HG02884 (cell line): Measurements from ENCODE around the gene WWC2.

Experiments
- ATAC-seq: cut with Tn5 transposase; IDR thresholded peaks from one replicate; pipeline ENCODE4 v1.9.1; 2021; ENCODE audit warnings: mild to moderate bottlenecking, moderate library complexity; ENCODE audit not compliant: unreplicated experiment

The WWC2 gene

DNA sequence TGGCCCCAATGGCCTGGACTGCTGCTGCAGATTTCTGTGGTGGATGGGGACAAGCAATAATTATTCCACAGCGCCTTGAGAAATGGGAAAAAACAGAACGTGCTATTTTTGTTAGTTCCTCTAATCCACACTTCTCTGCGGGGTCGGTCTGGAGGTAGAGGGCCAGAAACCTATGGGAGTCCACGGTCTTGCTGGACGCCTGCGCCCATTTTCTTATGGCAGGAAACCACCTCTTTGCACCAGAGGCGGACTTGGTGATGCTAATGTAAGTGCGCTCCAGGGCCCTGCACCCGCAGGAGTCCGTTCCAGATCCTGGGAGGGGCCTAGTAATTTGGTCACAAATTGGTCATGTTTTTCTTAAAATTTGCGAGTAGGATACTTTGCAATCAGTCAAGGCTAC lies 249.1 kb downstream of the WWC2 start:
- ATAC-seq: no peak

DNA sequence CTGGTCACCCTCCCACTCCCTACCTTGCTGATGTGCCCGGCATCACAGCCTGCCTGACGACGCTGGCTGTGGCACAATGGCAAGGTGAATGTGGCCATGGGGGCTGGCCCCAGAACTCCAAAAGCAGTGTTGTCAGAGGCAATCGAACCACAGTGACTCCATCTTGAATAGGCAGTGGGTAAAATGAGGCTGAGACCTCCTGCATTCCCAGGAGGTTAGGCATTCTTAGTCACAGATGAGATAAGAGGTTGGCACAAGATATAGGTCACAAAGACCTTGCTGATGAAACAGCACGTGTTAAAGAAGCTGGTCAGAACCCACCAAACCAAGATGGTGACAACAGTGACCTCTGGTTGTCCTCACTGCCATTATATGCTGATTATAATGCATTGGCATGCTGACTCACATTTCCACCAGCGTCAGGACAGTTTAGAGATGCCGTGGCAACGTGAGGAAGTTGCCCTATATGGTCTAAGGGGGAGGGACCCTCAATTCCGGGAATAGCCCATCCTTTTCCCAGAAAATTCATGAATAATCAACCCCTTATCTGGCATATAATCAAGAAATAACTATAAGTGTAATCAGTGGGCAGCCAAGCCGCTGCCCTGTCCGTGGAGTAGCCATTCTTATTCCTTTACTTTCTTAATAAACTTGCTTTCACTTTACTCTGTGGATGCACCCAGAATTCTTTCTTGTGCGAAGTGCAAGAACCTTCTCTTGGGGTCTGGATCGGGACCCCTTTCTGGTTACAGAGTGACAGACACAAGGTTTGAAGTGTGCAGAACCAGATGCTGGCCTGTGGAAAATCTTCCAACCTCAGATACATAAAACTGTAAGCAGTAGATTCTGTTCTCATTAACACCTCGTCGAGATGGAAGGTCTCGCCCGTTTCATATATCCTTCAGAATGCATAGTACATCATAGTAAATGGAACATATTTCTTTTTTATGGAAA lies 249.9 kb downstream of the WWC2 start:
- ATAC-seq: no peak

- no peak for ATAC-seq
These were observed 250.6 kb downstream of the WWC2 start for GRCh38 chr4:183349673-183350072.

DNA sequence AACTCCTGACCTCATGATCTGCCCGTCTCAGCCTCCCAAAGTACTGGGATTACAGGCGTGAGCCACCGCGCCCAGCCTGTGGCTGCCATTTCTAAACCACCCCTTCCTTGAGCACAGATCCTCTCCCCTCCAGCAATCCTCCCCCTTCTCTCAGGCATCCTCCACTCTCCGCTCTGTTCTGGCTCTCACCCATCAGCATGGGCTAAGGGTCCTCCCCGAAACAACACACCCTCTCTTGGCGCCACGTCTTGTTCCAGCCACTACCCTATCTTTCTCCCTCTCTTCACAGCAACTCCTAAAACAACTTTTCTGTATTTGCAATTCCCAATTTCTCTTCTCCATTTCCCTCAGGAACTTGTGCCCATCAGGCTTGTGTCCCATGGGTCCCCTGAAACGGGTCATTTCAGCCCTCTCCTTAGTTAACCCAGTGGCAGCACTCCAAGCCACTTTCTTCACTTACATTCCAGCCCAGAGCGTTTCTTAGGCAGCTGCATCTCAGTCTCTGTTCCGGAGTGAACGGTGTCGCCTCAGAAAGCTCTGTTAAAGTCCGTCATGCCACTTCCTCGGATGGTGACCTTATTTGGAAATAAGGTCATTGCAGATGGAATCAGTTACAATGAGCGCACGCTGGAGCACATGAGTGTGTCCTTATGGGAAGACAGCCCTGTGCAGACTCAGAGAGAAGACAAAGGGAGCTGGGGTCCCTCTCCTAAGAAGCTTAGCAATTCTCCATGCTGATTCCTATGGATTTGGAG lies 251.4 kb downstream of the WWC2 start:
- ATAC-seq: no peak

DNA sequence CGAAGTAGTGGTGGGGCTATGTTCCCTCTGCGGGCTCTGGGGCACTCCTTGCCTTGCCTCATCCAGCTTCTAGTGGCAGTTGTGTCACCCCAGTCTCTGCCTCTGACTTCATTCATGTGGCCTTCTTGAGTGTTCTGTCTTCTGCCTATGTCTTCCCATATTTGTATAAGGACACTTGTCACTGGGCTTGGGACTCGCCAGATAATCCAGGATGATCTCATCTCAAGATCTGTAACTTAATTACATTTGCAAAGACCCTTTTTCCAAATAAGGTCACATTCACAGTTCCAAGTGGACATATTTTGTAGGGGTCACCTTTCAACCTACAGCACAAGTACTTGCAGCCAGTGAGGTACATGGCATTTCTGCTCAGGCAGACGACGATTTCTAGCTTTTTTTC lies 253.5 kb downstream of the WWC2 start:
- ATAC-seq: no peak

- no peak for ATAC-seq
These were observed 254.5 kb downstream of the WWC2 start for GRCh38 chr4:183353557-183353956.

GRCh38 chr4:183354219-183354618 lies 255.2 kb downstream of the WWC2 start:
- ATAC-seq: no peak

DNA sequence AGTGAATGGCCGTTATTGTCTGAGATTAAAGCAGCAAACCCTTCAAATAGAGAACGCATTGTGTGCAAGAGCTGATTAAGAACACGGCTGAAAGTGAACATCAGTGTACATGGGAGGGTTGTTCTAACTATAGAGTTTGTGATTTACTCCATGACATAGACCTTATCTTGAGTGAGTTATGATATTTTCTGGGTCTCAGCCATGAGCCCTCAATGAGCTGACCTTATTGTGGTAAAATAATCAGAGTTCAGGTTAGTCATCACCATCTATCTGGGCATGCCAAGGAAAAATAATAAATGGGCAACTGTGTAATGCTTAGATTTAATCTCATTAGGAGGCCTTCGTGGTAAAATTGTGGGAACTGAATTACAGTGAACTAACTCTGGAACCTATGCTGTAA lies 256.3 kb downstream of the WWC2 start:
- no peak for ATAC-seq

DNA sequence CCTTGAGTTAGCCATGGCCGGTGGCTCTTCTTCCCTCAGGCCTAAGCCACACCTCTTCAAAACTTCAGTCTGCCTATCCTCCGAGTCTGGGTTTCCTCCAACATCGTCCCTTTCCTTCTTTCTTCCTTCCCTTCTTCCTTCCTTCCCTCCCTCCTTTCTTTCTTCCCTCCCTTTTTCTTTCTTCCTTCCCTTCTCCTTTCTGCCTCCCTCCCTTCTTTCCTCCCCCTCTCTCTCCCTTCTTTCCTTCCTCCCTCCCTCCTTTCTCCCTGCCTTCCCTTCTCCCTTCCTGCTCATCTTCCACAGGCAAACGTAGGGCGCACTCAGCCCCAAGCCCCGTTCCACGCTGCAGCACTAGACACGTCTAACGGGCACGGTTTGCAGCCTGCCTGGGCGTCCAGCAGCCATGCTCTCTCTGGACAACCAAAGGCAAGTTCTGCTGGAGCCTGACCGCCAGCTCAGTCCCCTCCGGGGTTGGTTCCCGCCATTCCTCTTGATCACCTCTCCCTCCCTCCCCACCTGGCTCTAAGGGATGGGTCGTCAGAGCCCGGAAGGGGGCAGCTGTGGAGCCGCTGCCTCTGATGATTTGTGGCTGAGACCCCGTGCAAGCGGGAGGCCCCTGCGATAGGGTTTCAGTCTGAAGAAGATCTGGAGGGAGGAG lies 257.2 kb downstream of the WWC2 start:
- no peak for ATAC-seq

- no peak for ATAC-seq
These were observed 258.0 kb downstream of the WWC2 start for GRCh38 chr4:183356931-183357675.

- ATAC-seq: no peak
These were observed 259.2 kb downstream of the WWC2 start for GRCh38 chr4:183358215-183358755.

DNA sequence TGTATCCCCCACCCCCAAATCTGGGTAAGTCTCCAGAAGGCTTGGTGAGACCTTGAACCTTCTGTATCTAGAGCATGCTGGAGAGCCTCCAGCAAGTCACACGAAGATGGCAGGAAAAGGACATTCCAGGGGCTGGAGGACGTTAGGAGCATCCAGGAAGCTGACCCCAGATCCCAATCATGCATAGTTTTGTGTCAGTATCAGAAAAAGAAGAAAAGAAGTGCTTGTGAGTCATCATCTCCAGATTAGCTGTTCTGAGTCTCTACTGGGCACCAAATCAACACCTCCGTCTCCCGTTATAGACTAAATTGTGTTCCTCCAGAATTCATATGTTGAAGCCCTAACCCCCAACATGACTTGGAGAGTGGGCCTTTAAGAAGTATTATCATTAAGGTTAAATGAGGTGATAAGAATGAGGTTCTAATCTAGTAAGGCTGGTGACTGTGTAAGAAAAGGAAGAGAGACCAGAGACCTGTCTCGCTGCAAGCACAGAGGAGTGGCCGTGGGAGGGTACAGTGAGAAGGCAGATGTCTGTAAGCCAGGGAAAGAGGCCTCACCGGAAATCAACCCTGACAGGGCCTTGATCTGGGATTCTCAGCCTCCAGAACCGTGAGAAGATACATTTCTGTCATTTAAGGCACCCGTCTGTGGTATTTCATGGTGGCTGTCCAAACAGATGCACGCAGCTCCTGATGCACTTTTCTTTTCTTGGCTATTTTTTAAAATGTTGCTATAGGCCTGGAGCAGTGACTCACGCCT lies 261.3 kb downstream of the WWC2 start:
- no peak for ATAC-seq

GRCh38 chr4:183362036-183362435 lies 263.0 kb downstream of the WWC2 start:
- no peak for ATAC-seq

DNA sequence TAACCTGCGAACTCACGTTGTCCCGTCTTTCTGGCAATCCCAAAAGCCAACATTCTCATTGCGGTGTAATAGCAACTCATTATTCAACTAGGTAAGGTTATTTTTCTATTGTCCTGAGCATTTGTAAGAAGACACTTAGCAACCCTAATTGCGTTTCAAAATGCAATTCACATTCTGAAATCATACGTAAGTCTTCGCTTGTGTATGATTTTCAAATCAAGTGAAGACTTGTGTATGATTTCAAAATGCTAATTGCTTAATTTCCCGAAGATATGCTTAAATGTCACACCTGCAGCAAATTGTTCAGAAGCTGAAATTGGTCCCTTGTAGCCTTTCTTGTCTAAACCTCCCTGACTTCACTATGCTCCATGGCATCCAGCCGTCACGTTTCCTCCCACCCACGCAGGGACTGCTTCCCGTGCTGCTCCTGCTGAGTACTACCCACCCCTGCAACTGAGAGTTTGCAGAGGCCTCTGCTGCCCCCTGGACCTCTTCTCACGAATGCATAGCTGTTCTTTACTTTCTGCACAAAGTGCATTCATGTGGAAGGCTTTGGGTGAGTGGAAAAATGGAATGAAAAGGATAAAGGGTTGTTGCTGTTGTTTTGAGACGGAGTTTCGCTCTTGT lies 264.0 kb downstream of the WWC2 start:
- ATAC-seq: no peak

GRCh38 chr4:183364025-183364424 lies 265.0 kb downstream of the WWC2 start:
- ATAC-seq: no peak

DNA sequence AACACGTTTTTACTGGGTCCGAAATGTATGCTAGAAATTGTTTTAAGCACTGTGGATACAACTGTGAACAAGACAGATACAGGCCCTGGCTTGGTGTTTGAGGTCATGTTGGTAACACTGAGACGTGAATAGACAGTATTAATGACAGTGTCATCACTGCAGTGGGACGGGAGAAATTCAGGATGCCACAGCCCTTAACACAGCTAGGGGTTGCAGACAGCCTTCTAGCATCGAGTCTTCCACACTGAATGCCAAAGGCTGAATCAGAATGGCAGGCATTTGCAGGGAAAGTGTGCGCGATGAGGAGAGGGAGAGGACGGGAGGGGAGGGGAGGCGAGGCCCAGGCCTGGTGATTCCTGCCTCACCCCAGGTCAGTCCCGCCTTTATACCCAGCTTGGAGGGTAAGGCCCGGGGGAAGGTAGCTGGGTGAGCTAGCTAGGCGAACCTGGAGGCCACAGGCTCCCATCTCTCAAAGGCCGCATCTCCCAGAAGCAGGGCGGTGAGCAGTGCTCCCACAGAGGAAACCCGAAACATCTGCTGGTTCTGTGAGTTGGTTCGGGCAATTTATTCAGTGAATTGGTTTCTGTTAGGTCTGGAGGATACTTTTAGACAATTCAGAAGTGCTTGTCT lies 267.3 kb downstream of the WWC2 start:
- no peak for ATAC-seq

DNA sequence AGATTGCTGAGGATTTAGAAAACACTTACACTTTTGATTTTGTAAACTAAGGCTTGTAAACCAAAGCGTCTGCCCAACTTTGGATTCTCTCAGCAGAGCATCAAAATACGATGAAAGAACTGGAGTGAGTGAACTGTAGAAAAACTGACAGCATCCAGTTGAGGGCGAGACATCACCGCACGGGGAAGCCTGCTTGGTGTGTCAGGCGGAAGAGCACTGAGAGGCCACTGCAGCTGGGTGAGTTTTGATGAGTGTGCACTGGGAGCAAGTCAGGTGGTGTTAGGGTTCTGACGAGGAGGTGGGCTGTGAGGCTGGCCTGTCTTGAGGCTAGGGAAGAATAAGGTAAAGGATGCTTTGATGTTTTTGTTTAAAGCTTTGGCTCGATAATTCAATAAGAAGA lies 270.0 kb downstream of the WWC2 start:
- ATAC-seq: no peak
